ENCODE measurements around the gene SH3PXD2A. TPM values are rescaled to one million over a fixed set of nuclear protein-coding genes. Genes with fewer than 3 reads are reported as not detected.

SH3PXD2A gene
- total and polyA plus RNA-seq, 10 of the 15 experiments (the other 5 are each of a cell fraction or from before 2014, with no cell fraction given): 0.63 to 14.0 (median 4.4) TPM

GRCh38 chr10:103547391-103547946 lies 307.9 kb downstream of the SH3PXD2A start:
- Histone ChIP-seq H3K9ac (ENCODE audit: control insufficient read depth, insufficient read depth, low read length) (no peak overlapping the region), H3K4me1 (ENCODE audit: control insufficient read depth, insufficient read depth, low read length) (peaks cover 14% of the 10 kb centered on the region)
- no peak for DNase-seq (ENCODE audit: low read depth, low spot score)

More at GRCh38 chr10:103547391-103547946, 307.9 kb downstream of the SH3PXD2A start:
- in situ Hi-C loops (cut with MboI): no loop called here
- no peaks in the 10 kb centered on the region for H3K9me3 ChIP-seq (replicated peaks; ENCODE audit: control insufficient read depth, insufficient read depth, low read length)
- no peak overlapping the region for H3K4me2 ChIP-seq (ENCODE audit: control insufficient read depth, insufficient read depth)
- FAIRE-seq (no peak), ATAC-seq (no peak)
- H3K36me3 ChIP-seq (ENCODE audit: control insufficient read depth in 2 of 2, insufficient read depth in 2 of 2, low read length in 1 of 2): no peaks in the 10 kb centered on the region
- ChIA-PET POLR2A (no interaction called here), CTCF (interaction anchor here (0.7 to 2.5 kb wide), 3 partner anchors 9 to 82 kb away, joined by 3 to 8 read pairs (median 6); no protein-coding TSS in a partner anchor), RAD21 (ENCODE audit: unreplicated experiment) (interaction anchor here (0.7 kb wide), 1 partner anchor 71 kb away, joined by 4 read pairs; no protein-coding TSS in a partner anchor), SMC1A (ENCODE audit: uncharacterized antibody, unreplicated experiment) (no interaction called here)
- H3K79me2 ChIP-seq (ENCODE audit: control insufficient read depth, insufficient read depth, low read length): no peaks in the 10 kb centered on the region
- no peaks in the 10 kb centered on the region for H4K20me1 ChIP-seq (ENCODE audit: control insufficient read depth, insufficient read depth)
- no peaks in the 10 kb centered on the region; a peak in 1 of 4 replicates for H3K27me3 ChIP-seq (replicated peaks in 1 of 2; ENCODE audit: control insufficient read depth in 2 of 2, insufficient read depth in 2 of 2, low read length in 1 of 2)
- no peak overlapping the region for H2AFZ ChIP-seq (ENCODE audit: control insufficient read depth, low read depth, low read length)
- WGBS (ENCODE audit: insufficient coverage, insufficient replicate concordance, low lambda C conversion rate, missing lambda C conversion rate): 60% methylated on average over 10 of the region's 10 CpGs
- no peak overlapping the region for H3K4me3 ChIP-seq
- no peak overlapping the region for H3K27ac ChIP-seq (ENCODE audit: control insufficient read depth, insufficient read depth)
- intact Hi-C loops (cut with micrococcal nuclease; ENCODE audit: unreplicated experiment): no loop called here
- TF ChIP-seq SIN3A (IDR thresholded peaks at IDR 0.05; ENCODE audit: low read depth, low read length) (no peak), RAD21 (IDR thresholded peaks at IDR 0.05; ENCODE audit: insufficient read depth, low read depth, low read length) (no peak), SKIL (IDR thresholded peaks at IDR 0.05; ENCODE audit: low read depth, poor library complexity, severe bottlenecking) (no peak), RB1 (IDR thresholded peaks at IDR 0.05; ENCODE audit: borderline replicate concordance) (no peak), SP1 (IDR thresholded peaks at IDR 0.05; ENCODE audit: low read depth, low read length) (no peak), CBX3 (IDR thresholded peaks at IDR 0.05; ENCODE audit: borderline replicate concordance, low read depth) (no peak), EGR1 (IDR thresholded peaks at IDR 0.05; ENCODE audit: borderline replicate concordance in 1 of 2, low read depth in 2 of 2, low read length in 2 of 2) (no peak), SMAD1 (IDR thresholded peaks at IDR 0.05; ENCODE audit: low read depth, partially characterized antibody) (no peak), DPF2 (IDR thresholded peaks at IDR 0.05) (no peak), LARP7 (IDR thresholded peaks at IDR 0.05) (no peak), USF2 (IDR thresholded peaks at IDR 0.05; ENCODE audit: borderline replicate concordance, low read depth, low read length) (no peak), IRF5 (IDR thresholded peaks at IDR 0.05; ENCODE audit: borderline replicate concordance) (no peak)
- TF ChIP-seq, protein P1, sequence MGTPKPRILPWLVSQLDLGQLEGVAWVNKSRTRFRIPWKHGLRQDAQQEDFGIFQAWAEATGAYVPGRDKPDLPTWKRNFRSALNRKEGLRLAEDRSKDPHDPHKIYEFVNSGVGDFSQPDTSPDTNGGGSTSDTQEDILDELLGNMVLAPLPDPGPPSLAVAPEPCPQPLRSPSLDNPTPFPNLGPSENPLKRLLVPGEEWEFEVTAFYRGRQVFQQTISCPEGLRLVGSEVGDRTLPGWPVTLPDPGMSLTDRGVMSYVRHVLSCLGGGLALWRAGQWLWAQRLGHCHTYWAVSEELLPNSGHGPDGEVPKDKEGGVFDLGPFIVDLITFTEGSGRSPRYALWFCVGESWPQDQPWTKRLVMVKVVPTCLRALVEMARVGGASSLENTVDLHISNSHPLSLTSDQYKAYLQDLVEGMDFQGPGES (IDR thresholded peaks at IDR 0.05): no peak
- no TSS peak for BruUV-seq (replicated peaks)

Measured in GM12878 (cell line).